ENCODE measurements around the gene WTAP.
A peak's percentile ranks its signal among the peaks of the same experiment; 100 is the strongest.
"Not testable (repeated sequence)": the region's sequence is repeated elsewhere in the genome, so short reads cannot be mapped to it uniquely, and the experiment has no call there.

Gene WTAP

GRCh38 chr6:159777240-159777904 is 50.1 kb downstream of the WTAP start:
- H3K4me2 ChIP-seq (ENCODE audit: low read length) = no peak overlapping the region
- H3K9ac ChIP-seq (ENCODE audit: low read depth, low read length) = no peak overlapping the region
- no peaks in the 10 kb centered on the region for H3K4me1 ChIP-seq (ENCODE audit: control insufficient read depth, insufficient read depth, low read length)
- no peaks in the 10 kb centered on the region for H3K27me3 ChIP-seq (ENCODE audit: control insufficient read depth, insufficient read depth, low read length)
- H3K9me3 ChIP-seq (replicated peaks; ENCODE audit: low read length) = no peaks in the 10 kb centered on the region
- peaks cover 79% of the 10 kb centered on the region for H3K36me3 ChIP-seq (ENCODE audit: insufficient read depth, low read length)
- no peak overlapping the region for H3K4me3 ChIP-seq (ENCODE audit: low read length)

GRCh38 chr6:159778131-159778530 is 50.8 kb downstream of the WTAP start:
- H3K27me3 ChIP-seq (ENCODE audit: control insufficient read depth, insufficient read depth, low read length) = no peaks in the 10 kb centered on the region
- H3K4me2 ChIP-seq (ENCODE audit: low read length) = no peak overlapping the region
- no peaks in the 10 kb centered on the region for H3K4me1 ChIP-seq (ENCODE audit: control insufficient read depth, insufficient read depth, low read length)
- no peak overlapping the region for H3K9ac ChIP-seq (ENCODE audit: low read depth, low read length)
- no peak overlapping the region for H3K4me3 ChIP-seq (ENCODE audit: low read length)
- peaks cover 83% of the 10 kb centered on the region for H3K36me3 ChIP-seq (ENCODE audit: insufficient read depth, low read length)
- no peaks in the 10 kb centered on the region for H3K9me3 ChIP-seq (replicated peaks; ENCODE audit: low read length)

- no peak overlapping the region for H3K9ac ChIP-seq (ENCODE audit: low read depth, low read length)
- H3K9me3 ChIP-seq (replicated peaks; ENCODE audit: low read length) = no peaks in the 10 kb centered on the region
- H3K4me2 ChIP-seq (ENCODE audit: low read length) = no peak overlapping the region
- no peaks in the 10 kb centered on the region for H3K4me1 ChIP-seq (ENCODE audit: control insufficient read depth, insufficient read depth, low read length)
- H3K27me3 ChIP-seq (ENCODE audit: control insufficient read depth, insufficient read depth, low read length) = no peaks in the 10 kb centered on the region
- H3K36me3 ChIP-seq (ENCODE audit: insufficient read depth, low read length) = peaks cover 85% of the 10 kb centered on the region
- H3K4me3 ChIP-seq (ENCODE audit: low read length) = no peak overlapping the region
Measured at GRCh38 chr6:159778542-159779103, 51.3 kb downstream of the WTAP start.

GRCh38 chr6:159788276-159788675 is 61.0 kb downstream of the WTAP start:
- H3K4me1 ChIP-seq (ENCODE audit: control insufficient read depth, insufficient read depth, low read length) = peaks cover 34% of the 10 kb centered on the region
- H3K9ac ChIP-seq (ENCODE audit: low read depth, low read length) = peak overlapping the region; percentile 96
- no peaks in the 10 kb centered on the region for H3K9me3 ChIP-seq (replicated peaks; ENCODE audit: low read length)
- no peaks in the 10 kb centered on the region for H3K27me3 ChIP-seq (ENCODE audit: control insufficient read depth, insufficient read depth, low read length)
- peak overlapping the region; percentile 92 for H3K4me2 ChIP-seq (ENCODE audit: low read length)
- peak overlapping the region; percentile 93 for H3K4me3 ChIP-seq (ENCODE audit: low read length)
- peaks cover 39% of the 10 kb centered on the region for H3K36me3 ChIP-seq (ENCODE audit: insufficient read depth, low read length)

GRCh38 chr6:159788753-159789376 is 61.6 kb downstream of the WTAP start:
- Histone ChIP-seq H3K4me1 (ENCODE audit: control insufficient read depth, insufficient read depth, low read length) (peaks cover 34% of the 10 kb centered on the region), H3K9ac (ENCODE audit: low read depth, low read length) (peak overlapping the region; percentile 96), H3K9me3 (replicated peaks; ENCODE audit: low read length) (no peaks in the 10 kb centered on the region), H3K27me3 (ENCODE audit: control insufficient read depth, insufficient read depth, low read length) (no peaks in the 10 kb centered on the region), H3K36me3 (ENCODE audit: insufficient read depth, low read length) (peaks cover 34% of the 10 kb centered on the region), H3K4me2 (ENCODE audit: low read length) (peak overlapping the region; percentile 92), H3K4me3 (ENCODE audit: low read length) (peak overlapping the region; percentile 93)

- Histone ChIP-seq H3K36me3 (ENCODE audit: insufficient read depth, low read length) (peaks cover 36% of the 10 kb centered on the region), H3K4me2 (ENCODE audit: low read length) (peak within 1 kb of the TSS; percentile 92), H3K9me3 (replicated peaks; ENCODE audit: low read length) (no peaks in the 10 kb centered on the region), H3K4me1 (ENCODE audit: control insufficient read depth, insufficient read depth, low read length) (peaks cover 34% of the 10 kb centered on the region), H3K27me3 (ENCODE audit: control insufficient read depth, insufficient read depth, low read length) (no peaks in the 10 kb centered on the region), H3K9ac (ENCODE audit: low read depth, low read length) (peak within 1 kb of the TSS; percentile 96), H3K4me3 (ENCODE audit: low read length) (peak within 1 kb of the TSS; percentile 93)
Measured at GRCh38 chr6:159789377-159790148, 62.3 kb downstream of the WTAP start, which contains the start of gene TCP1. TCP1 (minus strand) TSS chr6:159789602; CDS start chr6:159789468, 134 bp downstream.

GRCh38 chr6:159790149-159790955 is 63.0 kb downstream of the WTAP start, which contains the start of gene MRPL18:
MRPL18 (plus strand) TSS chr6:159790467; CDS start chr6:159790588, 121 bp downstream.
- Histone ChIP-seq H3K4me3 (ENCODE audit: low read length) (peak within 1 kb of the TSS; percentile 93), H3K9me3 (replicated peaks; ENCODE audit: low read length) (no peaks in the 10 kb centered on the region), H3K9ac (ENCODE audit: low read depth, low read length) (peak within 1 kb of the TSS; percentile 96), H3K4me2 (ENCODE audit: low read length) (peak within 1 kb of the TSS; percentile 92), H3K27me3 (ENCODE audit: control insufficient read depth, insufficient read depth, low read length) (no peaks in the 10 kb centered on the region), H3K36me3 (ENCODE audit: insufficient read depth, low read length) (peaks cover 28% of the 10 kb centered on the region), H3K4me1 (ENCODE audit: control insufficient read depth, insufficient read depth, low read length) (peaks cover 34% of the 10 kb centered on the region)

- H3K9ac ChIP-seq (ENCODE audit: low read depth, low read length) = peak overlapping the region; percentile 88
Measured at GRCh38 chr6:159790956-159791598, 63.8 kb downstream of the WTAP start.

GRCh38 chr6:159794976-159795375 is 67.7 kb downstream of the WTAP start:
- H3K9ac ChIP-seq (ENCODE audit: low read depth, low read length); H3K4me3 ChIP-seq (ENCODE audit: low read length); H3K4me2 ChIP-seq (ENCODE audit: low read length); H3K9me3 ChIP-seq (replicated peaks; ENCODE audit: low read length); H3K27me3 ChIP-seq (ENCODE audit: control insufficient read depth, insufficient read depth, low read length): not testable (repeated sequence)
- H3K4me1 ChIP-seq (ENCODE audit: control insufficient read depth, insufficient read depth, low read length) = peaks cover 20% of the 10 kb centered on the region
- peaks cover 38% of the 10 kb centered on the region for H3K36me3 ChIP-seq (ENCODE audit: insufficient read depth, low read length)

More at GRCh38 chr6:159790956-159791598, 63.8 kb downstream of the WTAP start:
- H3K4me1 ChIP-seq (ENCODE audit: control insufficient read depth, insufficient read depth, low read length) = peaks cover 33% of the 10 kb centered on the region
- H3K4me2 ChIP-seq (ENCODE audit: low read length) = peak overlapping the region; percentile 91
- H3K27me3 ChIP-seq (ENCODE audit: control insufficient read depth, insufficient read depth, low read length) = no peaks in the 10 kb centered on the region
- H3K9me3 ChIP-seq (replicated peaks; ENCODE audit: low read length) = no peaks in the 10 kb centered on the region
- peak overlapping the region; percentile 81 for H3K4me3 ChIP-seq (ENCODE audit: low read length)
- H3K36me3 ChIP-seq (ENCODE audit: insufficient read depth, low read length) = peaks cover 22% of the 10 kb centered on the region

GRCh38 chr6:159797554-159797953 is 70.2 kb downstream of the WTAP start:
- Histone ChIP-seq H3K4me3 (ENCODE audit: low read length) (no peak overlapping the region), H3K27me3 (ENCODE audit: control insufficient read depth, insufficient read depth, low read length) (no peaks in the 10 kb centered on the region), H3K36me3 (ENCODE audit: insufficient read depth, low read length) (peaks cover 38% of the 10 kb centered on the region), H3K9me3 (replicated peaks; ENCODE audit: low read length) (no peaks in the 10 kb centered on the region), H3K9ac (ENCODE audit: low read depth, low read length) (no peak overlapping the region), H3K4me2 (ENCODE audit: low read length) (no peak overlapping the region), H3K4me1 (ENCODE audit: control insufficient read depth, insufficient read depth, low read length) (peaks cover 5% of the 10 kb centered on the region)
